ENCODE results near the gene APOB.

APOB gene

GRCh38 chr2:21002814-21003192 lies 41.1 kb downstream of the APOB start:
- DNase-seq (ENCODE audit: low spot score), result no peak

GRCh38 chr2:21001988-21002813 lies 41.7 kb downstream of the APOB start:
- no peak for DNase-seq (ENCODE audit: low spot score)

- no peak for DNase-seq (ENCODE audit: low spot score)
These were observed 42.5 kb downstream of the APOB start for GRCh38 chr2:21001225-21001946.

- DNase-seq (ENCODE audit: low spot score), result no peak
These were observed 43.8 kb downstream of the APOB start for GRCh38 chr2:20999906-21000645.

- DNase-seq (ENCODE audit: low spot score), result no peak
These were observed 44.6 kb downstream of the APOB start for GRCh38 chr2:20998972-20999905.

- no peak for DNase-seq (ENCODE audit: low spot score)
These were observed 45.7 kb downstream of the APOB start for GRCh38 chr2:20997953-20998722.

- DNase-seq (ENCODE audit: low spot score), result no peak
These were observed 49.7 kb downstream of the APOB start for GRCh38 chr2:20994130-20994529.

GRCh38 chr2:20992201-20992711 lies 51.6 kb downstream of the APOB start:
- DNase-seq (ENCODE audit: low spot score), result no peak

- no peak for DNase-seq (ENCODE audit: low spot score)
These were observed 53.1 kb downstream of the APOB start for GRCh38 chr2:20990442-20991430.

- DNase-seq (ENCODE audit: low spot score), result no peak
These were observed 54.5 kb downstream of the APOB start for GRCh38 chr2:20989404-20989803.

- no peak for DNase-seq (ENCODE audit: low spot score)
These were observed 55.0 kb downstream of the APOB start for GRCh38 chr2:20988905-20989304.

- DNase-seq (ENCODE audit: low spot score), result no peak
These were observed 57.6 kb downstream of the APOB start for GRCh38 chr2:20986024-20986939.

GRCh38 chr2:20985062-20985461 lies 58.8 kb downstream of the APOB start:
- no peak for DNase-seq (ENCODE audit: low spot score)

GRCh38 chr2:20984408-20984807 lies 59.5 kb downstream of the APOB start:
- no peak for DNase-seq (ENCODE audit: low spot score)

- no peak for DNase-seq (ENCODE audit: low spot score)
These were observed 60.0 kb downstream of the APOB start for GRCh38 chr2:20983844-20984243.

- no peak for DNase-seq (ENCODE audit: low spot score)
These were observed 61.0 kb downstream of the APOB start for GRCh38 chr2:20982861-20983260.

- no peak for DNase-seq (ENCODE audit: low spot score)
These were observed 66.2 kb downstream of the APOB start for GRCh38 chr2:20977520-20978180.

- no peak for DNase-seq (ENCODE audit: low spot score)
These were observed 67.3 kb downstream of the APOB start for GRCh38 chr2:20976527-20976926.

Data from D341Med (cell line).